Natural killer cell (primary cell): ENCODE results near the gene SLC16A6. TPM values are rescaled to one million over a fixed set of nuclear protein-coding genes. Genes with fewer than 3 reads are reported as not detected.

ENCODE experiments used
- ATAC-seq, 3 donors: fragments of 150-1000 bp in 2 of 3; fragments of 200-7000 bp in 1 of 3; cut with Tn5 transposase; 1 replicate in 1 of 3; 2 replicates in 2 of 3; pipeline ENCODE4 v1.10.0; 2021; ENCODE audit warnings: mild to moderate bottlenecking in 2 of 3, moderate library complexity in 2 of 3
- DNase-seq, 2 donors: peaks; one replicate each; pipeline versions ENCODE4 v3.0.0 to v3.0.0-alpha.2; 2013 to 2021; ENCODE audit warnings: mixed read lengths in 1 of 2
- H3K27ac ChIP-seq: one replicate; pipeline ENCODE4 v1.5.1; 2013; ENCODE audit warnings: mild to moderate bottlenecking, low read length
- H3K27me3 ChIP-seq: one replicate; pipeline ENCODE4 v1.6.1; 2013; ENCODE audit warnings: low read length; ENCODE audit not compliant: control insufficient read depth, insufficient read depth
- H3K36me3 ChIP-seq: one replicate; pipeline ENCODE4 v1.6.1; 2013; ENCODE audit warnings: low read length; ENCODE audit not compliant: control insufficient read depth, insufficient read depth
- H3K4me1 ChIP-seq: one replicate; pipeline ENCODE4 v1.6.1; 2013; ENCODE audit warnings: low read length; ENCODE audit not compliant: control insufficient read depth, insufficient read depth
- H3K4me3 ChIP-seq: one replicate; pipeline ENCODE4 v1.5.1; 2013; ENCODE audit warnings: low read length
- H3K9me3 ChIP-seq: one replicate; pipeline ENCODE4 v1.6.1; 2013; ENCODE audit warnings: low read length; ENCODE audit not compliant: control insufficient read depth, insufficient read depth
- H3K27ac Mint-ChIP-seq, 2 donors: one replicate each; pipeline ENCODE4 v1.8.0; 2022; ENCODE audit warnings: mild to moderate bottlenecking in 2 of 2, mixed read lengths in 2 of 2, moderate library complexity in 1 of 2
- H3K27me3 Mint-ChIP-seq, 2 donors: one replicate each; pipeline ENCODE4 v1.8.0; 2022; ENCODE audit warnings: low read depth in 2 of 2, mixed read lengths in 2 of 2
- H3K36me3 Mint-ChIP-seq: one replicate; pipeline ENCODE4 v1.8.0; 2022; ENCODE audit warnings: mixed read lengths
- H3K4me1 Mint-ChIP-seq, 2 donors: one replicate each; pipeline ENCODE4 v1.8.0; 2022; ENCODE audit warnings: mixed read lengths in 2 of 2
- H3K4me3 Mint-ChIP-seq: one replicate; pipeline ENCODE4 v1.8.0; 2022; ENCODE audit warnings: mild to moderate bottlenecking, moderate library complexity, mixed read lengths
- H3K9me3 Mint-ChIP-seq, 2 donors: one replicate each; pipeline ENCODE4 v1.8.0; 2022; ENCODE audit warnings: mixed read lengths in 2 of 2
- WGBS: methylation state at CpG from one replicate; pipeline ENCODE4 v1.1.7; 2013; ENCODE audit warnings: missing lambda C conversion rate; ENCODE audit not compliant: insufficient coverage; 5-methylcytosine and 5-hydroxymethylcytosine counted together
- intact Hi-C: fragments of 100-400 bp; cut with micrococcal nuclease; formaldehyde crosslinking; loops from one replicate; pipeline ENCODE4 v1.14.2; 2022
- total RNA-seq, 4 donors: library from RNA; stranded (reverse); fragments of 120-200 nt in 1 of 4; gene quantifications; one replicate each; pipeline versions ENCODE4 v1.2.3 to v1.2.4, GENCODE V29; 2013 to 2022
- TF ChIP-seq, protein P1 (sequence below): fragments of 200-600 bp; IDR thresholded peaks from one replicate; pipeline ENCODE4 v1.8.0; 2022; ENCODE audit warnings: antibody characterized with exemption

SLC16A6 gene
- total RNA-seq, 3 donors from 2014 or later (not counting 1 experiment from before 2014, with no cell fraction given) = 16.5 to 20.9 (median 19.4) TPM

DNA sequence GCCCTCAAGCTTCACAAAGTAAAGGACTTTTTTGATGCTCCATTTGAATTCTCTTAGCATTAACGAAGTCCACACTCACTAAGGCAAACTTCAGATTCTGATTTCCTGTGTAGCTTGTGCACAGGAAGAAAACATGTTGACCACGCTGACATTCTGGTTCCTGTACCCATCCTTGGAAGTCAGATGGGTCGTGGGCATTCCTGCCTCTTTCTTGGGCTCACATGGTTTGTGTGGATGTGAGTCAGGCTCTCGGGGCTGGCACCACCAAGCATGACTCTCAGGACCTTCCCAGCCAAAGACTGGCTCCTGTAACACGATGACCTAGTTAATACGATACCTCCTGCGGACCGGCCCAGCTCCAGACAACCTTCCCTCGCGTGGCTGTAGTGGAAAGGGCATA is 33.2 kb upstream of the SLC16A6 start:
- H3K4me3 Mint-ChIP-seq = no peak overlapping the region
- H3K36me3 ChIP-seq = no peaks in the 10 kb centered on the region
- H3K4me1 ChIP-seq = peaks cover 22% of the 10 kb centered on the region
- H3K4me1 Mint-ChIP-seq = peaks cover 59 to 63% of the 10 kb centered on the region in 2 donors
- DNase-seq (no peak), ATAC-seq (no peak)
- H3K4me3 ChIP-seq = no peak overlapping the region
- H3K36me3 Mint-ChIP-seq = no peaks in the 10 kb centered on the region
- no peaks in the 10 kb centered on the region for H3K27me3 ChIP-seq
- H3K27ac ChIP-seq = no peak overlapping the region
- 69% methylated on average over 10 of the region's 10 CpGs for WGBS
- no peak overlapping the region for H3K27ac Mint-ChIP-seq
- H3K9me3 Mint-ChIP-seq = no peaks in the 10 kb centered on the region
- no peaks in the 10 kb centered on the region for H3K27me3 Mint-ChIP-seq
- no peaks in the 10 kb centered on the region for H3K9me3 ChIP-seq
- intact Hi-C loops = no loop called here
- TF ChIP-seq, protein P1, sequence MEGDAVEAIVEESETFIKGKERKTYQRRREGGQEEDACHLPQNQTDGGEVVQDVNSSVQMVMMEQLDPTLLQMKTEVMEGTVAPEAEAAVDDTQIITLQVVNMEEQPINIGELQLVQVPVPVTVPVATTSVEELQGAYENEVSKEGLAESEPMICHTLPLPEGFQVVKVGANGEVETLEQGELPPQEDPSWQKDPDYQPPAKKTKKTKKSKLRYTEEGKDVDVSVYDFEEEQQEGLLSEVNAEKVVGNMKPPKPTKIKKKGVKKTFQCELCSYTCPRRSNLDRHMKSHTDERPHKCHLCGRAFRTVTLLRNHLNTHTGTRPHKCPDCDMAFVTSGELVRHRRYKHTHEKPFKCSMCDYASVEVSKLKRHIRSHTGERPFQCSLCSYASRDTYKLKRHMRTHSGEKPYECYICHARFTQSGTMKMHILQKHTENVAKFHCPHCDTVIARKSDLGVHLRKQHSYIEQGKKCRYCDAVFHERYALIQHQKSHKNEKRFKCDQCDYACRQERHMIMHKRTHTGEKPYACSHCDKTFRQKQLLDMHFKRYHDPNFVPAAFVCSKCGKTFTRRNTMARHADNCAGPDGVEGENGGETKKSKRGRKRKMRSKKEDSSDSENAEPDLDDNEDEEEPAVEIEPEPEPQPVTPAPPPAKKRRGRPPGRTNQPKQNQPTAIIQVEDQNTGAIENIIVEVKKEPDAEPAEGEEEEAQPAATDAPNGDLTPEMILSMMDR = no peak

DNA sequence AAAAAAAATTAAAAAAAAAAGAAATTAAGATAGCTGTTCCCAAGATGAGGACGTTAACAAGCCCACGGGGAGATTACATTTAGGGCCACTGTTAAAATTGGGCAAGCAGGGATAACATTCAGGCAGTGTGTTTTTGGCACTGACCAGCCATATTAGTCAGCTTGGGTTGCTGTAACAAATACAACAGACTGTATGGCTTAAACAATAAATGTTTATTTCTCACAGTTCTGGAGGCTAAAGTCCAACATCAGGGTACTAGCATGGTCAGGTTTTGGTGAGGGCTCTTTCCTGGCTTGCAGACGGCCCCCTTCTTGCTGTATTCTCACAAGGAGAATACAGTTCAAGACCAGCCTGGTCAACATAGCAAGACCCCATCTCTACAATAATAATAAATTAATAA is 31.7 kb upstream of the SLC16A6 start:
- Histone ChIP-seq H3K36me3 (no peaks in the 10 kb centered on the region), H3K27ac (no peak overlapping the region), H3K4me3 (no peak overlapping the region), H3K9me3 (no peaks in the 10 kb centered on the region), H3K27me3 (no peaks in the 10 kb centered on the region), H3K4me1 (peaks cover 34% of the 10 kb centered on the region)
- H3K36me3 Mint-ChIP-seq = no peaks in the 10 kb centered on the region
- no peak overlapping the region for H3K27ac Mint-ChIP-seq
- no peaks in the 10 kb centered on the region for H3K27me3 Mint-ChIP-seq
- DNase-seq (no peak), ATAC-seq (no peak)
- TF ChIP-seq, protein P1 = no peak
- WGBS = 80% methylated on average over 3 of the region's 3 CpGs
- peaks cover 59 to 62% of the 10 kb centered on the region in 2 donors for H3K4me1 Mint-ChIP-seq
- H3K9me3 Mint-ChIP-seq = no peaks in the 10 kb centered on the region
- H3K4me3 Mint-ChIP-seq = no peak overlapping the region
- intact Hi-C loops = no loop called here

DNA sequence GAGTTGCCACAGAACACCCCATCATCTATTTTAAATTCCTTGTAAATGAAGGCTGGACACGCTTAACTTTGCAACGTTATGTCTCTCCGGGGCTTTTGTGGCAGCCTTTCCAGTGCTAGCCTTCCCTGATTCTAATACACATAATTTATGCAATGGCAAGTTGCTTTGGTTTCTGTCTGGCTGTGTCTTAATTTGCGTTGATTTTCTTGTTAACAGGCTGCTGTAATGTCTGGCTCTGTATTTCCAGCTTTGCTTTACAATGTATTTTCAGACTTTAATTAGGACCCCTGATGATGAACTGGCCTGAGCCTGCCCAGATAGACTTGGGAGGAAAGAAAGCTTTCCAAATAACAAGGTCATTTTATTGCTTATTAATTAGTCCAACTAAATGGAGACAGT is 30.6 kb upstream of the SLC16A6 start:
- Histone ChIP-seq H3K36me3 (no peaks in the 10 kb centered on the region), H3K9me3 (no peaks in the 10 kb centered on the region), H3K4me3 (no peak overlapping the region), H3K4me1 (peaks cover 38% of the 10 kb centered on the region), H3K27ac (no peak overlapping the region), H3K27me3 (no peaks in the 10 kb centered on the region)
- no peaks in the 10 kb centered on the region for H3K9me3 Mint-ChIP-seq
- no peaks in the 10 kb centered on the region for H3K36me3 Mint-ChIP-seq
- TF ChIP-seq, protein P1 = no peak
- ATAC-seq (no peak), DNase-seq (no peak)
- 96% methylated on average over 4 of the region's 4 CpGs for whole genome bisulfite sequencing
- H3K4me1 Mint-ChIP-seq = peaks cover 59 to 61% of the 10 kb centered on the region in 2 donors
- H3K27ac Mint-ChIP-seq = no peak overlapping the region
- no peak overlapping the region for H3K4me3 Mint-ChIP-seq
- intact Hi-C loops = no loop called here
- no peaks in the 10 kb centered on the region for H3K27me3 Mint-ChIP-seq

DNA sequence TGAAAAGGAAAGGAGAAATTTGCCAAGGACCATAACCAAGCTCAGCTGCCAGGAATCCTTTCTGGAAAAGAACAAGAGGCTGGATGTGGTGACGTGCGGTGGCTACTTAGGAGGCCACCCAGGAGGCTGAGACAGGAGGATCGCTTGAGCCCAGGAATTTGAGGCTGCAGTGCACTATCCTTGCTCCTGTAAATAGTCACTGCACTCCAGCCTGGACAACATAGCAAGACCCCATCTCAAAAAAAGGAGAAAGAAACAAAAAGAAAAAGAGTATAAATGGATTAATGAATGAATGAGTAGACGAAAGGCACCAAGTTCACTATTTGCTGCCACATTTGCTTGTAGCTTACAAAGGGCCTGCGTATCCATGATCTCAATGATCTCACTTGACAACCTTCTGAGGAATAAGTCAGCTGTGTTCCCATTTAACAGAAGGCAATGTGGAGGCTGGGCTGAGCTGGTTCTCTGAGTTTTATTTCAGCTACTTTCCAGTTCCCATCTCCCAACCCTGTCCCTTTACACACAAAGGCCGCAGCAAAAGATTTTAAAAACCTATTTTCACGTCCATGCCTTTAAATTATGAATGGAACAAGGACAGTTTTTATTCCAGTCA is 30.1 kb upstream of the SLC16A6 start:
- H3K4me1 Mint-ChIP-seq = peaks cover 59 to 61% of the 10 kb centered on the region in 2 donors
- no peak overlapping the region for H3K4me3 Mint-ChIP-seq
- H3K27ac ChIP-seq = no peak overlapping the region
- 99% methylated on average over 7 of the region's 7 CpGs for WGBS
- H3K9me3 ChIP-seq = no peaks in the 10 kb centered on the region
- no peak for DNase-seq
- no peak for ATAC-seq
- peak overlapping the region in 1 of 2 donors; percentile 3 for H3K27ac Mint-ChIP-seq
- H3K4me3 ChIP-seq = no peak overlapping the region
- H3K27me3 ChIP-seq = no peaks in the 10 kb centered on the region
- peaks cover 41% of the 10 kb centered on the region for H3K4me1 ChIP-seq
- intact Hi-C loops = no loop called here
- H3K27me3 Mint-ChIP-seq = no peaks in the 10 kb centered on the region
- TF ChIP-seq, protein P1 = no peak
- H3K36me3 ChIP-seq = no peaks in the 10 kb centered on the region
- H3K9me3 Mint-ChIP-seq = peaks cover 0 to 3% of the 10 kb centered on the region in 2 donors
- no peaks in the 10 kb centered on the region for H3K36me3 Mint-ChIP-seq
